MM.1S (cell line): Measurements from ENCODE around the gene COL20A1.

Experiments used
- CTCF ChIP-seq: fragments of 300-600 bp; sonication (generic); IDR thresholded peaks from 2 replicates; pipeline ENCODE4 v1.5.1; 2016; ENCODE audit warnings: antibody characterized with exemption, low read length, mixed read lengths
- EZH2phosphoT487 ChIP-seq: fragments of 300-600 bp; sonication (generic); IDR thresholded peaks from 2 replicates; pipeline ENCODE4 v1.6.1; 2018; ENCODE audit warnings: antibody characterized with exemption, low read length

GRCh38 chr20:63259734-63260460 is 33.1 kb upstream of the COL20A1 start:
- no peak for TF ChIP-seq CTCF
- no peak for TF ChIP-seq EZH2phosphoT487
